Right lobe of liver (tissue), 6 donors: ENCODE measurements around the gene RBM15B. TPM values are rescaled to one million over a fixed set of nuclear protein-coding genes. Genes with fewer than 3 reads are reported as not detected.

Source experiments
- ATAC-seq, 4 donors: fragments of 200-7000 bp; cut with Tn5 transposase; one replicate each; pipeline ENCODE4 v1.9.1; 2020; ENCODE audit warnings: mild to moderate bottlenecking in 4 of 4, moderate library complexity in 4 of 4
- DNase-seq, 3 donors: peaks; one replicate each; pipeline ENCODE4 v3.0.0-alpha.2; 2020
- H3K27ac ChIP-seq, 3 donors: fragments of 200-600 bp; one replicate each; pipeline ENCODE4 v1.8.0; 2022
- H3K27me3 ChIP-seq, 2 donors: fragments of 200-600 bp; one replicate each; pipeline ENCODE4 v1.8.0; 2022
- H3K36me3 ChIP-seq, 4 donors: fragments of 200-600 bp; sonication (generic) in 1 of 4; one replicate each; pipeline versions ENCODE4 v1.5.1 to v1.8.0; 2017 to 2022; ENCODE audit warnings: control low read depth in 1 of 4
- H3K4me1 ChIP-seq, 4 donors: fragments of 200-600 bp; sonication (generic) in 1 of 4; one replicate each; pipeline versions ENCODE4 v1.5.1 to v1.8.0; 2017 to 2022; ENCODE audit warnings: control low read depth in 1 of 4
- H3K4me3 ChIP-seq, 3 donors: fragments of 200-600 bp; one replicate each; pipeline ENCODE4 v1.8.0; 2022
- H3K9me3 ChIP-seq, 4 donors: fragments of 200-600 bp; sonication (generic) in 1 of 4; one replicate each; pipeline versions ENCODE4 v1.5.1 to v1.8.0; 2017 to 2022; ENCODE audit warnings: control low read depth in 1 of 4
- CTCF ChIP-seq, 4 donors: fragments of 200-600 bp in 3 of 4; fragments of 450-650 bp in 1 of 4; IDR thresholded peaks; one replicate each; pipeline versions ENCODE4 v1.5.1 to v1.8.0; 2016 to 2022; ENCODE audit warnings: antibody characterized with exemption in 4 of 4, mild to moderate bottlenecking in 2 of 4
- POLR2A ChIP-seq: fragments of 450-650 bp; IDR thresholded peaks from one replicate; pipeline ENCODE4 v1.6.1; 2017; ENCODE audit warnings: antibody characterized with exemption, mild to moderate bottlenecking
- WGBS: methylation state at CpG from one replicate; pipeline ENCODE4 v1.1.6; 2018; ENCODE audit warnings: low coverage, low lambda C conversion rate; ENCODE audit not compliant: insufficient coverage; ENCODE audit errors: missing lambda C conversion rate; 5-methylcytosine and 5-hydroxymethylcytosine counted together
- intact Hi-C, 2 donors: fragments of 100-400 bp; cut with DNase I; formaldehyde crosslinking; loops; one replicate each; pipeline versions ENCODE4 v1.11.2 to v1.14.1; 2022
- total RNA-seq, 6 experiments: library from RNA; depleted of rRNA in 2 of 6; stranded (reverse); fragments of >200 nt in 2 of 6; fragmentation: NEBNext Ultra II Directional in 3 of 6; extraction: Animal tissue kit (Norgen Biotek cat#: 25700) in 3 of 6; gene quantifications; one replicate each; pipeline versions ENCODE4 v1.1.0 to v1.2.4, GENCODE V29; 2016 to 2023
- donor health status: DM: no; HTN: yes; CAD: no.
- donor health status: DM: no; HTN: no; CAD: no.
- donor health status: DM: no; HTN: no; CAD: no.
- donor health status: DM: no; HTN: yes; CAD: no.
- donor health status: DM: no; HTN: yes; CAD: no.

RBM15B gene
- total RNA-seq, 6 experiments from 2014 or later: 7.1 to 14.1 (median 9.4) TPM

GRCh38 chr3:51379746-51380455 lies 11.2 kb upstream of the RBM15B start:
- Histone ChIP-seq H3K27ac (no peak overlapping the region), H3K27me3 (no peaks in the 10 kb centered on the region), H3K4me1 (peaks cover 0 to 9% (median 2%) of the 10 kb centered on the region in 4 donors), H3K36me3 (no peaks in the 10 kb centered on the region), H3K4me3 (no peak overlapping the region), H3K9me3 (no peaks in the 10 kb centered on the region)
- ATAC-seq (no peak), DNase-seq (peak in 1 of 3 donors; percentile 19)
- intact Hi-C loops: loop anchor here in 1 of 2 donors (10.0 kb wide), 2 partner anchors 415 to 755 kb away; no protein-coding TSS in a partner anchor
- WGBS: 29% methylated on average over 1 of the region's 8 CpGs
- TF ChIP-seq CTCF (IDR thresholded peaks at IDR 0.05): no peak
- no peak for TF ChIP-seq POLR2A

- TF ChIP-seq POLR2A (no peak), CTCF (IDR thresholded peaks at IDR 0.05) (no peak)
- Histone ChIP-seq H3K4me3 (no peak overlapping the region), H3K27me3 (no peaks in the 10 kb centered on the region), H3K27ac (no peak overlapping the region), H3K9me3 (no peaks in the 10 kb centered on the region), H3K4me1 (peaks cover 0 to 9% (median 2%) of the 10 kb centered on the region in 4 donors), H3K36me3 (no peaks in the 10 kb centered on the region)
- peak in 1 of 3 donors; percentile 18 for DNase-seq
- WGBS: 79% methylated on average over 3 of the region's 15 CpGs
- ATAC-seq: no peak
- intact Hi-C loops: no loop called here
These were observed 10.3 kb upstream of the RBM15B start for GRCh38 chr3:51380601-51381332.

- Histone ChIP-seq H3K4me3 (no peak overlapping the region), H3K27me3 (no peaks in the 10 kb centered on the region), H3K4me1 (peaks cover 0 to 13% (median 3%) of the 10 kb centered on the region in 4 donors), H3K36me3 (no peaks in the 10 kb centered on the region), H3K27ac (no peak overlapping the region), H3K9me3 (no peaks in the 10 kb centered on the region)
- TF ChIP-seq CTCF (IDR thresholded peaks at IDR 0.05) (no peak), POLR2A (no peak)
- no peak for ATAC-seq
- intact Hi-C loops: no loop called here
- DNase-seq: peak in 1 of 3 donors; percentile 39
- 90% methylated on average over 2 of the region's 18 CpGs for WGBS
These were observed 9.8 kb upstream of the RBM15B start for GRCh38 chr3:51381333-51381705.

- 100% methylated on average over 3 of the region's 4 CpGs for whole genome bisulfite sequencing
- no peaks in the 10 kb centered on the region for H3K36me3 ChIP-seq
- intact Hi-C loops: no loop called here
- ATAC-seq (no peak), DNase-seq (peak in 1 of 3 donors; percentile 37)
- no peak for TF ChIP-seq CTCF (IDR thresholded peaks at IDR 0.05)
- TF ChIP-seq POLR2A: no peak
- peaks cover 0 to 22% (median 7%) of the 10 kb centered on the region in 4 donors for H3K4me1 ChIP-seq
- no peak overlapping the region for H3K4me3 ChIP-seq
- H3K27ac ChIP-seq: no peak overlapping the region
- no peaks in the 10 kb centered on the region for H3K27me3 ChIP-seq
- H3K9me3 ChIP-seq: no peaks in the 10 kb centered on the region
These were observed 8.9 kb upstream of the RBM15B start for GRCh38 chr3:51382076-51382745.
